Dedifferentiated amniotic fluid mesenchymal stem cell (primary cell): ENCODE results near the gene PARD3.

Source experiments
- DNase-seq: peaks from one replicate; pipeline ENCODE4 v3.0.0-alpha.2; 2016; ENCODE audit errors: extremely low spot score

Gene PARD3

GRCh38 chr10:34216348-34216945 is 598.6 kb downstream of the PARD3 start:
- DNase-seq = no peak

- DNase-seq = no peak
Observed at GRCh38 chr10:34213805-34214197, 601.3 kb downstream of the PARD3 start.

DNA sequence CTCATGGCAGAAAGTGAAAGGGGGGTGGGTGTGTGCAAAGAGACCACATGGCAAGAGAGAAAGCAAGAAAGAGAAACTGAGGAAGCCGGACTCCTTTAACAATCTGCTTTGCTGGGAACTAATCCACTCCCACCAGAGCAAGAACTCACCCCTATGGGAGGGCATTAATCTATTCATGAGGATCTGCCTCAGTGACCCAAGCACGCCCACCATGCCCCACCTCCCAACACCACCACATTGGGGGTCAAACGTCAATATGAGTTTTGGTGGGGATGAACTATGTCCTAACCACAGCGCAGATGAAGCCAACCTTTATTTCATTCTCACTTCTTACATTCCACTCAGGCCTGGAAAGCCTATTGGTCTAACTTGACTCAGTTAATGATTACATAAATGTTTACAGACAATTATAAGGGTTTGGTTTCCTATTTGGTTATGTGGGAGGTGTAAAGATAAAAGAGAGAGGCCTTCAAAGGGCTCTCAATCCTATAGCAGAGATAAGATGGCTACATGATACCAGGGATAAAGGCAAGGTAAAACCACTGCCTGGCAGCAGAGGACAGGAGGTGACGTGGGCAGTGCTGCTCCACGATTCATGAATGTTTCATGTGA is 601.8 kb downstream of the PARD3 start:
- no peak for DNase-seq

GRCh38 chr10:34207343-34207742 is 607.8 kb downstream of the PARD3 start:
- no peak for DNase-seq

- DNase-seq = no peak
Observed at GRCh38 chr10:34206935-34207268, 608.2 kb downstream of the PARD3 start.

DNA sequence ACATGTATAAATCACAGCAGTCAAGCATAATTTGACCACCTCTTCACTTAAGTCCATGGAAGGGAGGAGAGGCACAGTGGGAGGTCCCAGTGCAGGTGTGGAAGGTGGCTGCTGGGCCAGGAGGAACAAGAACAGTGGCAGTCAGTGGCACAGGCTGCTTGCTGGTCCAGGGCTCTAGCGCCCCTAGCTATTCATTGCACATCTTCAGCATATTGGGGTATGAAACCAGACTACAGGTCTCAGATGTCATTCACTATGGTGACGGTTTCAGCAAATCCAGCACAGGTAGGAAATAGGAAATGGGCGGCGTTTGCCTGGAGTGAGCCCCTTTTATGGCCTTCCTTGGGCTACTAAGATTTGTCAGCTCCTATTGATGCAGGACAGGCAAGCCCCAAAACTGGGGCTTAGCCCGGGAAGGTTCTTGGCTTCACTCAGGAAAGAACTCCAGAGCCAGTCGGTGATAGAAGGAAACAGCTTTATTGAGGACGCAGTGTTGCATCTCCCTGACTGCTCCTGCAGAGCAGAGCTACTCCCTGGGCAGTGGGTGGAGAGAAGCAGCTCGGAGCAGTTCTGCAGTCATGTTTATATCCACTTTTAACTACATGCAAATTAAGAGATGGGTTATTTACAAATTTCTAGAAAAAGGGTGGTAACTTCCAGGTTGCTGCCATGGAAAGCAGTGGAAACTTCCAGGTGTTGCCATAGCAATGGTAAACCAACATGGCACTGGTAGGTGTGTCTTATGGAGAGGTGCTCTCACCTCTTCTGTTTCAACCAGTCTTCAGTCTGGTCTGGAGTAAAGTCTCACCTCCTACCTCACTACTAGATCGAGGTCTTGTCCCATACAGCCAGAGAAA is 608.8 kb downstream of the PARD3 start:
- DNase-seq = no peak

DNA sequence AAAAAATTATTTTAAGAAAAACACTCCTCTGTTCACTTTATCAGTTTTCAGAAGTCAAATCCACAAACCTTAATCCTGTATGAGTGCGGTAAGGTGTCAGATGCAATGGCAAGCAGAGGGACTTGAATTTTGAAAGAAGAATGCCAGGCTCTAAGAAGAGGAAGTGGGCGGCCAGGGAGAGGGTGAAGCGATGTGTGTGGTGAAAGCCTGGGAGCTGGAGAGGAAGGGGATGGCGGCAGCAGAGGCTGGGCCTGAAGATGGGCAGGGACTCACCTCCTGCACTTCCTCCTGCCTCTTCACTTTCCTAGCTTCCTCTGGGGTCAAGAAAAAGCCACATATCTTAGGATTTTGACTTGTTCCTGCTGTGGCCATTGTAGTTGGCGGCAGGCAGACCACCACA is 609.6 kb downstream of the PARD3 start:
- DNase-seq = no peak

- DNase-seq = no peak
Observed at GRCh38 chr10:34203966-34204630, 611.0 kb downstream of the PARD3 start.

- DNase-seq = no peak
Observed at GRCh38 chr10:34200355-34200901, 614.7 kb downstream of the PARD3 start.

GRCh38 chr10:34198953-34199352 is 616.1 kb downstream of the PARD3 start:
- no peak for DNase-seq

DNA sequence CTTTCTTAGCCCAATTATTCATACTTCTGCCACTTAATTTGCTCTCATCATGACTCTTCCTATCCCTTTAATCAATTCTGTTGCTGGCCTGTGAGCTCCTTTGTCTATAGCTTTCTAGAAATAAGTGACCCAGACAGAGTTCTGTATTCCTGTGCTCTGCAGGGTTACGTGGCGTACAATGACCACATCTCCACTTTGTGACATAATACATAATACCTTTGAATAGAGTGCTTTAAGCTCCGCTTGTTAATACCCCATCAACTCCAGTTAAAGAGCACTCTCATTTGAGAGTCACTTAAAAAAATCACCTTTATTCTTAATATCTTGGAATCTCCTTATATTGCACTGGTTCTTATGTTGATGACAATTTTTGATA is 619.0 kb downstream of the PARD3 start:
- no peak for DNase-seq

GRCh38 chr10:34195364-34196057 is 619.6 kb downstream of the PARD3 start:
- no peak for DNase-seq

DNA sequence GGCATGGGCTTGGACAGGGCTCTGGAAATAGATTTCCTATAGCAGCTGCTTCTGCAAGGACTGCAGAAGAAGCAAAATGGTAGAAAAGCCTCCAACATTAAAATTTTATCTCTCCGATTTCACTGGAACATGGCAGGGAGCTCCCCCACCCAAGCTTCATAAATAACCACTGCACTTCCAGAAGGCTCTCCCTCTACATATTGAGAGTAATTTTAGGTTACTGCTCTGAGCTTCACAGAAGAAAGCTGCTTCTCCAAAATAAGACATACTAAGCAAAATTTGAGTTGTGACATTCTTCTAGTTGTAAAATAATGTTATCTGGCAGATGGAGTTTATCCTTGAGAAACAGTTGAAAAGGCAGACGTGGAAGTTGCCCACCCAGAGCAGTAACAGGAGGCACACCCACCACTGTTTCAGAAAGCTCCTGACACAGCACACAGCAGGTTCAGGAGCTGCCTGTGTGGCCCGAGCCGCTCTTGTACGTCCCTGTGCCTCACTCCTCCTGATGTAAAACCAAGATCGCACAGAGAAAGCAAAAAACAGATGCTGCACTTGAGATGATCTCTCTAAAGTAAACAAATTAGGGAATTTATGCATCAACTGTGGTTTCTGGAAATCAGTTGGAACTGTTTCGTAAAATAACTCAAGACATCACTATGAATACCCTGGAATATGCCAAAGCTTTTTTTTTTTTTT is 621.0 kb downstream of the PARD3 start:
- DNase-seq = peak; percentile 51

DNA sequence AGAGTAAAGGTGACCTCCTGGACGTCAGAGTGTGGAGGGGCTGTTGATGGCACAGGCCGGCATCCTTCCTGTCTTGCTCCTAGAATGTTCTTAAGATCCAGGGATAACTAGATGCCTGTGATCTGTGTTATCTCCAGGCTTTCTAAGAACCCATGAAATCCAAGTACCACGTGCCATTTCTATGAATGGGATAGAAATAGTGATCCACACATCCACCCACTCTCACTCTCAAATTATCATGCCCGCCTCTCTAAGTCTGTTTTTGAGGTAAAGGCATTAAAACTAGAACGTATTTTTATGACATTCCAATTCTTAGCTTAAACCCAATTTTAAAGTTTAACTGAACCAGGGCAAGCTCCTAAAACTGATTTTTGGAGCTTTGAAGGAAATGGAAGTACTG is 622.5 kb downstream of the PARD3 start:
- DNase-seq = no peak

DNA sequence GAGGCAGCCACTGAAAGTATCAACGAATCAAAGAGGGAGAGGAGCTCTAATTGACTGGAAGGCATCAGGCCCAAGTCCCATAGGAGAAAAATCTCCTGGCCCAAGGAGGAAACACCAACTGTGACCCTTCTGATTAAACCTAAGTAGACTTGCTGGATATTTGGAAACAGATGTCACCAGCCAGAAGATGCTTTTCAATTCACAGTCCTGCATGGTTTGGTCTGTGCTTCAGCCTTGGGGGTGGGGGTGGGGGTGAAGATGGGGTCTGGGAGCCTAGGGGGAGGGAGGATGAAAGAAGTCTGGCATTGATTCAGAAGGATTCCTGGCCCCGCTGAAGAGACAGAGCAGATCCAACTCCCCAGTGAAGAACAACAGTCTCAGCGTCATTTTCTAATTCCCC is 623.7 kb downstream of the PARD3 start:
- no peak for DNase-seq

DNA sequence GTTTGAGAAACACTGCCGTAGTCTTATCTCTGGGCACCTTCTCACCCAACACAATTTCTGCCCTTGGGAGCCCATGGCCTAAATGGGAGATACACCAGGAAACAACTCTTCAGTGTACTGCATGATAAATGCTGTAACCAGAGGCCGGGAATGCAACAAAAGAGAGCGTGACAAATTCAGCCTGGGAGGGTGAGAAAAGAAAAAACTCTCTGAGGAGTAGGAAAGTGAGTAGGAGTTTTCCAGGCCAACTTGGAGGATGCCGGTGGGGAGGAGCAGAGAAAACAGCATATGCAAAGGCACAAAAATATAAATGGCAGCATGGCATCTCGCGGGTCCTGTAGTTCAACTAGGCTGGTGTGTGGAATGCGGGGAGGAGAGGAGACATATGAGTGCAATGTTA is 624.5 kb downstream of the PARD3 start:
- no peak for DNase-seq

- DNase-seq = no peak
Observed at GRCh38 chr10:34189830-34190229, 625.3 kb downstream of the PARD3 start.

GRCh38 chr10:34188221-34188620 is 626.9 kb downstream of the PARD3 start:
- no peak for DNase-seq

GRCh38 chr10:34187201-34187600 is 627.9 kb downstream of the PARD3 start:
- DNase-seq = no peak

DNA sequence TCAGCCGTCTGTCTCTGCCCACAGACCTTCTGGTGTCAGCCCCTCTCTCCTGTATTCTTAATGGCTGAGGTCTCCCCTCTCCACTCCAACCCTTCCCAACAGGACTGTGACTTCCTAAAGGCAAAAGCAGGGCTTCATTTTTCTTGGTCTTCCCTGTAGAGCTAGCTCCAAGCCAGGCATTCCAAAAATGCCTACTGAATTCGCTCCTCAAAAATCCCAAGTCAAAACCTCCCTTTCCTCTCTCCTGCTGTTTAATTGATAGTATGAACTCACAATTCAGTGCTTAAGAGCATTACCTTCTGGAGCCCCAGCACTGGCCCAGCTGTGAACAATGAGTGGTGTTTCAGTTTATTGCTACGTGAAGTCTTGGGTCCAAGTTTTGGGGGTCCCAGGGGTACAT is 628.4 kb downstream of the PARD3 start:
- no peak for DNase-seq

DNA sequence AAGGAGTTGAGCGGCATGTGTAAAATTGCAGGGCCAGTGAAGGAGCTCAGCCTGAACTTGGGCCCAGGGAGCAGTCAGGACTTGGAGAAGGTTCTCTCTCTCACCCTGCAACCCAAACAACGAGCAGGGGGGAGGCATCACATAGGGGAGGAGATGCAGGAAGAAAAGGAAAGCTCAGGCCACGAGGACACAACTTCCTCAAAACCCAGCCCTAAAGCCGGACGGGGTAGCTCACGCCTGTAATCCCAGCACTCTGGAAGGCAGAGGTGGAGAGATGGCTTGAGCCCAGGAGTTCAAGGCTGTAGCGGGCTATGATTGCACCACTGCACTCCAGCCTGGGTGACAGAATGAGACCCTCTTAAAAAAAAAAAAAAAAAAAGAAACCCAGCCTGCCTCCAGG is 629.1 kb downstream of the PARD3 start:
- no peak for DNase-seq
